GM21367 (cell line): ENCODE results near the gene SLC12A6.

ENCODE experiments used
- ATAC-seq: cut with Tn5 transposase; IDR thresholded peaks from one replicate; pipeline ENCODE4 v1.9.1; 2021; ENCODE audit not compliant: unreplicated experiment

Gene SLC12A6

DNA sequence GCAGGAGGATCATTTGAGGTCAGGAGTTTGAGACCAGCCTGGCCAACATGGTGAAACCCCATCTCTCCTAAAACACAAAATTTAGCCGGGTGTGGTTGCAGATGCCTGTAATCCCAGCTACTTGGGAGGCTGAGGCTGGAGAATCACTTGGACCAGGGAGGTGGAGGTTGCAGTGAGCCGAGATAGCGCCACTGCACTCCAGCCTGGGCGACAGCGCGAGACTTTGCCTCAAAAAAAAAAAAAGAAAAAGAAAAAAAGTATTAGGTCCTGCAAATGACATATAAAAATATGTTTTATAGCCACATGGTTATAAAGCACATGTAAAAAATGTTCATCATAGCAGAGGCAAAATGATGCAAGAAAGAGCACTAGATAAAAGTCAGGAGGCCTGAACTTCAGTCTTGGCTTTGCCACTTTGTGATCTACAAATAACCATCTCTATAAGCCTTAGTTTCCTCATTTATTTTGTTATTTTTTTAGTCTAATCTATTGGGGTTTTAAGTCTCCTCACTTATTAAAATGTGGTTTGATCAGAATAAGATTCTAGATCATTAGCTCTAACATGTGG, 4.9 kb downstream of the SLC12A6 start:
- ATAC-seq, result no peak

DNA sequence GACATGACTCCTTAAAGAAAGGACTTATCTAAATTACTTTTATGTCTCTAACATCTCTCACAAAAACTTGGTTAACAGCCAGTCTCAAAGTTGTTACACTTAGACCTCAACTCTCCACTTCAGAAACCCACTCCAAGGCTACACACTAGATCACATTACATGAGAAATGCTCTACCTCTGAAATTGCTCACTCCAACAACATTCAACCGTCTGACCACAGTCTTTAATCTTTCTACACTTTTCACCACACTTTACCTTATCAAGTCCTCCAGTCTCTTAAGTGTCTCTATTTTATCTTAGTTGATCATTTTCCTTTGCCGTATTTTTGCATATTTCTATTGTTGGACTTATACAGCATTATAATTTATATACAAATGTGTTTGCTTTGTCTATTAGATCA, 5.8 kb downstream of the SLC12A6 start:
- no peak for ATAC-seq

DNA sequence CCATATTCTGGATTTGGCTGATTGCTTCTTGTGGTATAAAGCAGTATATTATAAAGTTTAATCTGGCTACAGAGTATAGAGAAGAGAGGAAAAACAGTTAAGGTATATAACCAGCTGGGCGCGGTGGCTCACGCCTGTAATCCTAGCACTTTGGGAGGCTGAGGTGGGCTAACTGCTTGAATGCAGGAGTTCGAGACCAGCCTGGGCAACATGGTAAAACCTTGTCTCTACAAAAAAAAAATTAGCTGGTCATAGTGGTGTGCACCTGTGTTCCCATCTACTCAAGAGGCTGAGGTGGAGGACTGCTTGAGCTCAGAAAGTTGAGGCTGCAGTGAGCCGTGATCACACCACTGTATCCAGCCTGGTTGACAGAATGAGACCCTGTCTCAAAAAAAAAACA, 7.3 kb downstream of the SLC12A6 start:
- no peak for ATAC-seq

DNA sequence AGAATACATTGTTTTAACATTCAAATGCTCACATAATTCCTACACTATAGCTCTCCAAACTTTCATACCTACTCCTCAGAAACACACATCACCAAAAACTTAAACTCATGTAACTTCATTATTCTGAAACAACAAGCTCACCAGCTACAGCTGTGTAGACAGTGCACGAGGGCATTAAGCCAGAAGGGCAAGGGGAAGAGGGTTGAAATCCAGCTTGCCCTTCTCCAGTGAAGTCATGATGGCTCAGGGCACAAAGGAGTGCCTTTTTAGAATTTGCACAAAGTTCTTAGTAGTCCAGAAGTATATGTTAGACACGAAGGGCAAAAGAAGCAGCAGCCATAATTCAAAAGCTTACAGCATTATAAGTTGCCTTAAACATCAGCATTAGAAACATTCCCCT, 8.6 kb downstream of the SLC12A6 start:
- no peak for ATAC-seq

DNA sequence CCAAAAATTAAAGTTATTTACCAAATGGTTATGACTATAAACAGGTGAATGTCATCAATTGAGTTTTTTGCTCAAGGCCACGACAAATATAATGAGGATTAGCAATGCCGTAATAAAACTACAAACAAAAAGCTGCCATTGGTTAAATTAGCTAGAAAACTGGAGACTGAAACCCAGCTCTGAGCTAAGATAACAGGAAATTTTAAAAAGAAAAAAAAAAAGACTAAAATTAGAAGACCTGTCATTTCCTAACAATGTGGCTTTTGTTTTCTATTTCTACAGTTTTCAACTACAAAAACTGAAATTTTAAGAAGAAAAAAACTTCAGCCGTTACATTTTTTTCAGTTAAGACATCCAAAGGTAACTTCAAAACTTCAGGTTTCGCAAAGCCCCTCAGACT, 9.7 kb downstream of the SLC12A6 start:
- ATAC-seq, result no peak

DNA sequence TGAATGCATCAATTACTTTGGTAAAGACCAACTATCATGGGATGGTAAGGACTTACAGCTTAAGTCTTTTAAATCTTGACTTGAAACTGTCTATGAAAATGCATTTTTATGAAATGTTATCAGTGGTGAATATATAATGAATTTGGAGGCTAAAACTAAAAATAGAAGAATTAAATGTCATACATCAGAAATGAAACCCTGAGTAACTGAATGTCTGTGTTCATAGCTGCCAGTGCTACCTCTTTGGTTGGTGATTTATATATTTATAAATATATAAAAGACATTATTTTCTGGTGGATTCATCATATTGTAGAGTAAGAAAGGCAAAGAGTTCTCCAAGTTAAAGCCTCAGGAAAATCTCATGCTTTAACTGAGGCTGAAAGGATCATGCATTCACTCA, 12.2 kb downstream of the SLC12A6 start:
- ATAC-seq, result no peak

DNA sequence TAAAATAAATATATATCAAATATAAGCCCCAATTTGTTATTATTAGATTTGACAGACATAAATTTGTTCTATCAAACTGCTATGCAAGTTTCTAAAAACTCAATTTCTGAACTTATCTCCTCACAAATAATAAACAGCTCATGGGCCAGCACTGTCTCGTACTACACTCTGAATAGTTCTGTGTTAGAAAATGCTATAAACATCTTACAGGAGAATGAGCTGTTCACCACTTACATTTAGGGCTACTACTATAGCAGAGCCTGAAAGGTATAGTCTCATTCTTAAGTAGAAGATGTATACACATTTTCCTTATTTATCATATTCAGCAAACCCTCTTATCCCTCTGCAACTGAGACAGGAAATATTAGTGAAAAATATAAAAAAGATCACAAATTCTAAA, 12.6 kb downstream of the SLC12A6 start:
- no peak for ATAC-seq

DNA sequence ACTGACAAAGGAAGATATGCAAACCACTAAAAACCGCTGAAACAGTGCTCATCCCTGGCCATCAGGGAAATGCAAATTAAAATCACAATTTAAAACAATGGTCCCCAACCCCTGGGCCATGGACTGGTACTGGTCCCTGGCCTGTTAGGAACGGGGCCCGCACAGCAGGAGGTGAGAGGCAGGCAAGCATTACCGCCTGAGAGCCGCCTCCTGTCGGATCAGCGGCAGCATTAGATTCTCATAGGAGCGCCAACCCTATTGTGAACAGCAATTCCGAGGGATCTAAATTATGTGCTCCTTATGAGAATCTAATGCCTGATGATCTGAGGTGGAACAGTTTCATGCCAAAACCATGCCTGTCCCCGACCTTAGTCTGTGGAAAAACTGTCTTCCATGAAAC, 14.4 kb downstream of the SLC12A6 start:
- ATAC-seq, result no peak

DNA sequence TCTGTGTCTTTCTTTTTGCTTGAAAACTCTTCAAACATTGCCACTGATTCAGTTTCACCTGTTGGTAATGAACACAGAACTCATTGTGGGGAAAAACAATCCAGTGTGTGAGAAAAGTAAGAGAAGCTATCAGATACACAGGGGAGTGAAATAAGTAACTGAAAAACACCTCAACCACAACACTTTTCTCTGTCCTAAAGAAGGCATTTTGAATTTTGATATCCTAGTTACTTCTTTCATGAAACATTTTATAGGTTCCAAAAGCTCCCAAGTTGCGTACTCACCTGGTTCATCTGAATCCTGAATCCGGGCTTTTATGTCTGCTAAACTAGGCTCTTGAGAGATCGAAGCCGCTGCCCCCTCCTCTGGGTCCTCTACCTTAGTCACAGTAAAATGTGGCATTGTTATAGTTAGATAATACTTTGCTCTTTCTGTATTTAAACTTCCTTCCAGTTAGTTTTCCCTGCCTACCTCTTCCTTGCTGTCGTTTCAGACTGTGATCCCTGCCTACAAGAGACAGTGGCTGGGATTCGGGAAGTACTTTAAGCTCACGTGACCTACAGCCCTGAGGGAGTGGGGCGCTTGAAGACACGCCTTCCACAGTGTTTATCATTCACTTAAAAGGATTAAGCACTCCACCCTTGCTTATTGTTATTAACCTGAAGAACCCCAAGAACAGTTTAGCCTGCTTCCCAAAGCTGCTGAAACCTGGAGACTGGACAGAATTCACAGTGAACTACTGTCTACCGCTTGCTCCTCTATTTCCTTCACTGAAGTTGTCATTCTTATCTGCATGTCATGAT, 19.1 kb downstream of the SLC12A6 start:
- peak; percentile 61 for ATAC-seq

DNA sequence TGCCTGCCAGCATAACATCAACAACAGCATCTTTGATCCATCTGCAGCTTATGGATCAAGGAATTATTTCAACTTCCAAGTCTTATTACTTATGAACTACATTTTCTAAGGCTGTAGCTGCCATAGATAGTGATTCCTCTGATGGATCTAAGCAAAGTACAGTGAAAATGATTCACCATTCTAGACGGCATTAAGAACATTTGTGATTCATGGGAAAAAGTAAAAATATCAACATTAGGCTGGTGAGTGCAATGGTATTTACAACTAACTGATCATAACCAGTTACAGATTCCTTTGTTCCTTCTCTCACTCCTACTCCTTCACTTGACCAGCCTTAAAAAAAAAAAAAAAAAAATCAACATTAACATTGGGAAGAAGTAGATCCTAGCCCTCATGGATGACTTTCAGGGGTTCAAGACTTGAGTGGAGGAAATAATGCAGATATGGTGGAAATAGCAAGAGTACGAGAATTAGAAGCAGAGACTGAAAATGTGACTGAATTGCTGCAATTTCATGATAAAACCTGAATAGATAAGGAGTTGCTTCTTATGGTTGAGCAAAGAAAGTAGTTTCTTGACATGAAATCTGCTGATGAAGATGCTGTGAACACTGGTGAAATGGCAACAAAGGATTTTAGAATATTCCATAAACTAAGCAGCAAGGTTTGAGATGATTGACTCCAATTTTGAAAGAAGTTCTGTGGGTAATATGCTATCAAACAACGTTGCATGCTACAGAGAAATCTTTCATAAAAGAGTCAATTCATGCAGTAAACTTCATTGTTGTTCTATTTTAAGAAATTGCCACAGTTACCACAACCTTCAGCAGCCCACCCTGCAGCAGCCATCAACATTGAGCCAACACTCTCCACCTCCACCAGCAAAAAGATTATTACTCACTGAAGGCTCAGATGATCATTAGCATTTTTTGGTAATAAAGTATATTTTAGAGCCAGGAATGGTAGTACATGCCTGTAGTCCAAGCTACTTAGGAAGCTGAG, 22.8 kb downstream of the SLC12A6 start:
- ATAC-seq, result no peak

DNA sequence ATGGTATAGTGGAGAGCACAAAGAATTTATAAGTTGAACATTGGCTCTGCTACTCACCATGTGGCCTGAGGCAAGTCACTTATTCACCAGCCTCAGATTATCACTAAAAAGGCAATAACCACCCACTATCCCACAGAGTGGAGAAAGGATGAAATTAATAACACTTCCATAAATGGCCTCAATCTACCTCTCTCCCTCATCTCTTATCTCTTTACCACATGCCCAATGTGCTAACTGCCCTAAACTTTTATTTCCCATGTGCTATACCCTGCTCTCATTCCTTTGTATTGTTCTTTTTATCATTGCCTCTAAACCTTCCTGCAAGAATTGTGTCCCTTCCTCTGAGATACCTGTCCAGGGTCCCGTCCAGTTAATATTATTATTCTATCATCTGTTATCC, 26.0 kb downstream of the SLC12A6 start:
- no peak for ATAC-seq

DNA sequence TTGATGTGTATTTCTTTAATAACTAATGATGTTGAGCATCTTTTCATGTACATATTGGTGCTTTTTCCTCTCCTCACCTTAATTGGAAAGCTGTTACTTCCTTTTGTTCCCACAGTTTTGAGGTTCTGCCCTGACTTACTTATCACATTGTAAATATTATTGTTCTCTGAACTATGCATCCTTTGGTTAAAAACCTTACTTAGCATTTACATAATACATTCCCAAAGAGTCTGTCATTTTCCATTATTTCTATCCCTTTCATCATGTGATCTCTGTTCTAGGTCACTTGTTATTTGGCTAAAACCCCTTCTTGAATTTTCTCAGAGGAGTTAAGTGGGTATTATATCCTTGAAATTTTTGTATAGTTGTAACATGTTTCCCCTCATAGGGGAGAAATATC, 33.0 kb downstream of the SLC12A6 start:
- no peak for ATAC-seq

DNA sequence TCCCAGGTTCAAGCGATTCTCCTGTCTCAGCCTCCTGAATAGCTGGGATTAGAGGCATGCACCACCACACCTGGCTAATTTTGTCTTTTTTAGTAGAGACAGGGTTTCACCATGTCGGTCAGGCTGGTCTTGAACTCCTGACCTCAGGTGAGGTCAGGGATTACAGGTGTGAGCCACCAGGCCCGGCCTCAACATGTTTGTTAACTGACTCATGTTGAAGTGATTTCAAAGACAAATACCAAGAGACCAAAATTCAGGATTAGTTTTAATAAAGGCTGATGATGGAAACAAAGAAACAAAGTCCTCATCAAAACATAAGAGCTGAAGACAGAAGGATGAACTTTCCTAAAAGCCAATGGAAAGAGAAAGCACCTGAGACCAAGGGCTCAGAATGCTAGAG, 36.5 kb downstream of the SLC12A6 start:
- ATAC-seq, result no peak

DNA sequence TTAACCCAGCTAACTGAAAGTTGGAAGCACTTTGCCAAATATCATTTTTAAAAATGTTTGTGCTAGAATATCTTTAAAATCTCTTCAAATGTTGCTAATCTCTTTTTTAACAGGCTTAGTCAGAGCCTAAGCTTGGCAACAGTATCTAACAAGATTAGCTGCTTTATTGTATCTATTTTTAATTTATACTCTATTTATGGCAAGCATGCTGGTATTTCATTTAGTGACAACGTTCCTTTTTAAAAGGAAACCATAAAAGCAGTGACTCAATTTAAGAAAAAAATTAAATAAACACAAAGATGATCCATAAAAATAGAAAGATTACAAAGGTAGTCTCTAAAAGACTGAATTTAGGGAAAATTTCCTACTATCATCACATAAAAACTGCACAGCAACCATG, 40.5 kb downstream of the SLC12A6 start:
- no peak for ATAC-seq

DNA sequence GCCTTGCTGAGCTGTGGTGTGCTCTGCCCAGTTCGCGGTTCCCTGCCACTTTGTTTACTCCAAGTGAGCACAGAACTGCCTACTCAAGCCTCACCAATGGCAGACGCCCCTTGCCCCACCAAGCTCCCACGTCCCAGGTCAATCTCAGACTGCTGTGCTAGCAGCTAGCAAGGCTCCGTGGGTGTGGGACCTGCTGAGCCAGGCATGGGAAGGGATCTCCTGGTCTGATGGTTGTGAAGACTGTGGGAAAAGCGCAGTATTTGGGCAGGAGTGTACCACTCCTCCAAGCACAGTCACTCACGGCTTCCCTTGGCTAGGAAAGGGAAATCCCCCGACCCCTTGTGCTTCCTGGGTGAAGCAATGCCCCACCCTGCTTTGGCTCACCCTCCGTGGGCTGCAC, 45.0 kb downstream of the SLC12A6 start:
- no peak for ATAC-seq

DNA sequence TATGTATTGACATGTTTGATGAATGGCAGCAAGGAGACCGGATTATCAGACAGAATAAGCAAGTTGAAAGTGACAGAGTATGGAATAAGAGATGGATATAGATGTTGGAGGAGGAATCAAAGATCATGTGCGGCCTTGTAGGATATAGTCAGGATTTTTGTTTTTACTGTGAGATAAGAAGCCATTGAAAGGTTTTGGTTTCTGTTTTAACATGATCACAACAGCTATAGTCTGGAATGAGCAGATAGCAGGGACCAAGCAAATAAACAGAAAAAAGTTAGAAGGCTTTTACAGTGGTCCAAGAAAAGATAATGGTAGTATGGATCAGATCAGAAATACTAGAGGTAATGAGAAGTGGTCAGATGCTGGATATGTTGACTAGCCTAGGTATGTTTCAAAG, 52.6 kb downstream of the SLC12A6 start:
- ATAC-seq, result no peak

DNA sequence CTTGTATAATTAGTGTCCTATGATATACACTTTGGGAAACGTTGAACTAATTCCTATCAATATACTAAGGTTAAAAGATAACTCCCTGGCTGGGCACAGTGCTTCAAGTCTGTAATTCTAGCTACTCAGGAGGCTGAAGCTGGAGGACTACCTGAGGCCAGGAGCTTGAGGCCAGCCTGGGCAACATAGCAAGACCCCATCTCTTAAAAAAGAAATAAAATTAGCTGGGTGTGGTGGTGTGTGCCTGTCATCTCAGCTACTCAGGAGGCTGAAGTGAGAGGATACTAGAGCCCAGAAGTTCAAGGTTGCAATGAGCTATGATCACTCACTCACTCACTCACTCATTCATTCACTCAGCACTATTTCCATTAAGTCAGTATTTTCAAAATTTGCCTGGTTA, 55.2 kb downstream of the SLC12A6 start:
- ATAC-seq, result no peak

DNA sequence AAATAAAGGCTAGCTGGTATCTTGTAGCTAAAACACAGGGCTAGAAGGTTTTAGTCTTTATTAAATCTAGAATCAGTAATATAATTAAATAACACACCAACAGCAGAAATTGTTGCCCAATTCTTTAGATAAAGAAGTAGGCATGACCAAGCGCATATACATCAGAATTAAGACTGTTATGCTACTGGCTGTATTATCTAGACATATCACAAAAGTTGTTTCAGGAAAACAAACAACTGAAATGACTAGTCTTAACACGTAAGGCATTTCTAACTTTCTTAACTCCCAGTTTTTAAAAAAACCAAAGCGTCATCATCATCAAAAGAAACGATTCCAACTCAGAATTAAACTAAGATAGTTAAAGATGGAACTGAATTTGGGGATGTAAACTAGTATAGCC, 57.4 kb downstream of the SLC12A6 start:
- ATAC-seq, result no peak

DNA sequence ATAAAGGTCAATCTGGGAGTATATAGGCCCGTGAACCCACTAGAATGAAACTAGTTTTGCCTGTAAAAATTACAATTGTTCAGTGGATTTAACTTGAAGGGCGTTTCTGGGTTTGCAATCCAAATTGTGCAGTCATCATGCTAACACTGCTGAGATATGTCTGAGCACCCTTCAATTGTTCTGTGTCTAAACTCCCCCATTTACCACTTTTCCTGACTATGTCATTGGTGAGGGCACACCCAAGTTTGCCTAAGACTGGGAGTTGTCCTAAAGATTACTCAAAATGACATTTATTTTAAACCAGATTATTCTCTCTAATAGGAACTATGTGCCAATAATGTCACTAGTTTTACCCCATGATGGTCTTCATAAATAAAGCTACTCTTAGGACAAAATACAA, 58.2 kb downstream of the SLC12A6 start:
- ATAC-seq, result no peak

DNA sequence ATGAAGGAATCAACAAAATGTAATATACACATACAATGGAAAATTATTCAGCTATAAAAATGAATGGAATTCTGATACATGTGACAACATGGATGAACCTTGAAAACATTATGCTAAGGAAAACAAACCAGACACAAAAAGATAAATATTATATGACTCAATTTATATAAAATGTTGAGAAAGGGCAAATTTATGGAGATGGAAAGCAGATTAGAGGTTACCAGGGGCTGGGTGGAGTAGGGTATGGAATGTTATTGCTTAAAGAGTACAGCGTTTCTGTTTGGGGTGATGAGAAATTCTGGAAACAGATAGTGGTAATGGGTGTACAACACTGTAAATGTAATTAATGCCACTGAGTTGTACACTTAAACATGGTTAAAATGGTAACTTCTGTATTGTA, 61.9 kb downstream of the SLC12A6 start:
- no peak for ATAC-seq

DNA sequence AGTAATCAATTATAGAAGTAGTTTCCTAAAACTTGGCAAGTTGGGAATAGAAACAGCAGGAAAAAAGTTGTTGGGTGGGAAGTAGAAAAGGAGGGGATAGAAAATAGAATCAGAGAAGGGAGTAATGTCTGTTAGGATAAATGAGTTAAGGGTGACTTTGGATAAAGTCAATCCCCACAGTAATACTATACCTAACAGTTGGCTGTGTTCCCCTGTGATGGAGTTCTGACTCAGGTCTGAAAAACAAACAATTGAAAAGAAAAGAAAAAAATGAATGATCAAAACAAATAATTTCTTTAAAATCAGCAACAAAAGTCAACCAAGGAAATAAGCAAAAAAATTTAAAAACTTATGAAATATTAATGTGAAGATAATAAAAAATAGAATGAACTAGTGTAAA, 62.4 kb downstream of the SLC12A6 start:
- ATAC-seq, result no peak

DNA sequence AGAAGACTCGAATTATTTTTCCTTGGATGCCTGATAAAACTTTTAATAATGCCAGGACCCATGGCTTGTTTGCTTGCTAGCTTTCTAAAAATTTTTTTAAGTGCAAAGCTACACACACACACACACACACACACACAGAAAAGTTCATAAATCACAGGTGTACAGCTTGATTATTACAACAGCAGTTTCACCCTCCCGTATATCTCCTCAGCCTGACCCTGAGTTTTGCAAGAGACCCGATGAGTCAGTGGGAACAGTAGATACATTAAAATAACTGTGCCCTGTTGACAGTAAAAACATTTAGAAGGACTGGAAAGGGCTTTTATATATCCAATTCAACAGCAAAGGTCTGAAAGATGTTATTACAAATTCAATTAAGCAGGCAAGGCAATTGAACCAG, 66.1 kb downstream of the SLC12A6 start:
- ATAC-seq, result no peak
